SK-N-SH treated with all-trans-retinoic acid at 6 μM for 48 hours (cell line): ENCODE measurements around the gene LGSN.

ENCODE experiments used
- ATAC-seq: fragments of 200-7000 bp; cut with Tn5 transposase; 3 replicates; pipeline ENCODE4 v1.9.1; 2020; ENCODE audit warnings: mild to moderate bottlenecking, moderate library complexity
- ARNTL ChIP-seq: fragments of 450-650 bp; formaldehyde crosslinking; IDR thresholded peaks from 2 replicates; pipeline ENCODE4 v1.5.0; 2020; ENCODE audit warnings: low read depth, mild to moderate bottlenecking, moderate library complexity, borderline replicate concordance
- BACH2 ChIP-seq: fragments of 250-450 bp; sonication (Bioruptor Pico); IDR thresholded peaks from 2 replicates; pipeline ENCODE4 v1.9.0; 2021; ENCODE audit warnings: mild to moderate bottlenecking, borderline replicate concordance
- CREB5 ChIP-seq: fragments of 250-450 bp; sonication (Bioruptor Pico); IDR thresholded peaks from 2 replicates; pipeline ENCODE4 v1.5.1; 2020; ENCODE audit warnings: low read depth, mild to moderate bottlenecking, moderate library complexity
- CSDC2 ChIP-seq: fragments of 250-450 bp; sonication (Bioruptor Pico); IDR thresholded peaks from 2 replicates; pipeline ENCODE4 v1.5.0; 2020; ENCODE audit warnings: mild to moderate bottlenecking, moderate library complexity
- ESRRG ChIP-seq: fragments of 250-450 bp; sonication (Bioruptor Pico); IDR thresholded peaks from 2 replicates; pipeline ENCODE4 v1.6.1; 2021; ENCODE audit warnings: mild to moderate bottlenecking
- GLIS3 ChIP-seq: fragments of 250-450 bp; sonication (Bioruptor Pico); IDR thresholded peaks from 2 replicates; pipeline ENCODE4 v1.5.0; 2020; ENCODE audit warnings: mild to moderate bottlenecking, moderate library complexity
- ISL1 ChIP-seq: fragments of 250-450 bp; sonication (Bioruptor Pico); IDR thresholded peaks from 2 replicates; pipeline ENCODE4 v2.1.2; 2022; ENCODE audit warnings: mild to moderate bottlenecking, moderate library complexity
- OSR1 ChIP-seq: fragments of 250-450 bp; sonication (Bioruptor Pico); IDR thresholded peaks from 2 replicates; pipeline ENCODE4 v1.8.0; 2022; ENCODE audit warnings: moderate library complexity, mild to moderate bottlenecking, inconsistent platforms
- PATZ1 ChIP-seq: fragments of 250-450 bp; sonication (Bioruptor Pico); IDR thresholded peaks from 2 replicates; pipeline ENCODE4 v1.8.0; 2020; ENCODE audit warnings: mild to moderate bottlenecking, moderate library complexity, borderline replicate concordance
- POU6F1 ChIP-seq: fragments of 250-450 bp; sonication (Bioruptor Pico); IDR thresholded peaks from 2 replicates; pipeline ENCODE4 v1.8.0; 2021; ENCODE audit warnings: low read depth, mild to moderate bottlenecking, moderate library complexity, borderline replicate concordance
- PPARA ChIP-seq: fragments of 250-450 bp; sonication (Bioruptor Pico); IDR thresholded peaks from 2 replicates; pipeline ENCODE4 v1.5.0; 2020; ENCODE audit warnings: mild to moderate bottlenecking, borderline replicate concordance
- RARB ChIP-seq: fragments of 250-450 bp; sonication (Bioruptor Pico); IDR thresholded peaks from 2 replicates; pipeline ENCODE4 v1.8.0; 2021; ENCODE audit warnings: mild to moderate bottlenecking, moderate library complexity
- SNAI2 ChIP-seq: fragments of 250-450 bp; sonication (Bioruptor Pico); IDR thresholded peaks from 2 replicates; pipeline ENCODE4 v1.5.0; 2020; ENCODE audit warnings: mild to moderate bottlenecking, moderate library complexity
- TCF4 ChIP-seq: fragments of 250-450 bp; sonication (Bioruptor Pico); IDR thresholded peaks from 2 replicates; pipeline ENCODE4 v1.8.0; 2021; ENCODE audit warnings: mild to moderate bottlenecking, moderate library complexity, borderline replicate concordance
- TOX ChIP-seq: fragments of 250-450 bp; sonication (Bioruptor Pico); IDR thresholded peaks from 2 replicates; pipeline ENCODE4 v1.8.0; 2021; ENCODE audit warnings: mild to moderate bottlenecking, moderate library complexity, borderline replicate concordance
- TSHZ2 ChIP-seq: fragments of 250-450 bp; sonication (Bioruptor Pico); IDR thresholded peaks from 2 replicates; pipeline ENCODE4 v1.5.0; 2020; ENCODE audit warnings: mild to moderate bottlenecking, moderate library complexity
- ZC3H10 ChIP-seq: fragments of 250-450 bp; sonication (Bioruptor Pico); IDR thresholded peaks from 2 replicates; pipeline ENCODE4 v1.5.1; 2021; ENCODE audit warnings: mild to moderate bottlenecking, moderate library complexity
- ZFP30 ChIP-seq: fragments of 450-650 bp; formaldehyde crosslinking; IDR thresholded peaks from 2 replicates; pipeline ENCODE4 v1.5.0; 2022; ENCODE audit warnings: mild to moderate bottlenecking, moderate library complexity
- ZNF565 ChIP-seq: fragments of 450-650 bp; formaldehyde crosslinking; conservative IDR thresholded peaks from 2 replicates; pipeline ENCODE4 v1.5.0; 2020; ENCODE audit warnings: low read depth, mild to moderate bottlenecking, moderate library complexity
- ZNF70 ChIP-seq: fragments of 450-650 bp; formaldehyde crosslinking; IDR thresholded peaks from 2 replicates; pipeline ENCODE4 v1.5.0; 2020; ENCODE audit warnings: mild to moderate bottlenecking, moderate library complexity
- ZNF8 ChIP-seq: fragments of 450-650 bp; formaldehyde crosslinking; IDR thresholded peaks from 2 replicates; pipeline ENCODE4 v1.5.0; 2020; ENCODE audit warnings: mild to moderate bottlenecking, moderate library complexity

Gene LGSN

GRCh38 chr6:63269470-63269869 lies 50.3 kb downstream of the LGSN start:
- ATAC-seq: no peak
- no peak for TF ChIP-seq CREB5
- TF ChIP-seq GLIS3 (CRISPR knock-in tag): no peak
- TF ChIP-seq TSHZ2 (CRISPR knock-in tag): no peak
- no peak for TF ChIP-seq OSR1 (CRISPR knock-in tag)
- no peak for TF ChIP-seq ISL1
- TF ChIP-seq ZNF8 (CRISPR knock-in tag): no peak
- no peak for TF ChIP-seq PATZ1
- TF ChIP-seq TCF4 (CRISPR knock-in tag): no peak
- no peak for TF ChIP-seq ZC3H10
- TF ChIP-seq PPARA (CRISPR knock-in tag): no peak
- no peak for TF ChIP-seq ESRRG (CRISPR knock-in tag)
- TF ChIP-seq CSDC2 (CRISPR knock-in tag): no peak
- TF ChIP-seq SNAI2 (CRISPR knock-in tag): no peak
- no peak for TF ChIP-seq ARNTL (CRISPR knock-in tag)

GRCh38 chr6:63268574-63268973 lies 51.2 kb downstream of the LGSN start:
- TF ChIP-seq ZNF70 (no peak), ZFP30 (CRISPR knock-in tag) (no peak), SNAI2 (CRISPR knock-in tag) (no peak), PATZ1 (no peak), GLIS3 (CRISPR knock-in tag) (no peak), RARB (CRISPR knock-in tag) (no peak), ISL1 (no peak), ZNF565 (CRISPR knock-in tag) (no peak), ZC3H10 (no peak), POU6F1 (CRISPR knock-in tag) (no peak)
- ATAC-seq: no peak

- ATAC-seq: no peak
- no peak for TF ChIP-seq ZNF565 (CRISPR knock-in tag)
- TF ChIP-seq RARB (CRISPR knock-in tag): no peak
- TF ChIP-seq SNAI2 (CRISPR knock-in tag): no peak
- no peak for TF ChIP-seq TCF4 (CRISPR knock-in tag)
- no peak for TF ChIP-seq ISL1
- TF ChIP-seq ZNF70: no peak
- no peak for TF ChIP-seq POU6F1 (CRISPR knock-in tag)
- no peak for TF ChIP-seq TOX
- no peak for TF ChIP-seq ZFP30 (CRISPR knock-in tag)
- no peak for TF ChIP-seq BACH2 (CRISPR knock-in tag)
- no peak for TF ChIP-seq CSDC2 (CRISPR knock-in tag)
- TF ChIP-seq ZC3H10: no peak
- TF ChIP-seq ESRRG (CRISPR knock-in tag): no peak
- no peak for TF ChIP-seq PATZ1
- no peak for TF ChIP-seq PPARA (CRISPR knock-in tag)
Observed at GRCh38 chr6:63267828-63268227, 52.0 kb downstream of the LGSN start.
